Brain microvascular endothelial cell (primary cell): ENCODE measurements around the gene XRN2.

Source experiments
- DNase-seq: peaks from one replicate; pipeline ENCODE4 v3.0.0-alpha.2; 2020
- H3K27ac ChIP-seq: fragments of 250-450 bp; sonication (Bioruptor Pico); 2 replicates; pipeline ENCODE4 v1.5.1; 2020; ENCODE audit warnings: mild to moderate bottlenecking, moderate library complexity
- H3K27me3 ChIP-seq: fragments of 250-450 bp; sonication (Bioruptor Pico); replicated peaks from 2 replicates; pipeline ENCODE4 v1.5.1; 2020; ENCODE audit warnings: mild to moderate bottlenecking
- H3K36me3 ChIP-seq: fragments of 250-450 bp; sonication (Bioruptor Pico); replicated peaks from 2 replicates; pipeline ENCODE4 v1.5.1; 2020; ENCODE audit warnings: mild to moderate bottlenecking
- H3K4me3 ChIP-seq: 2 replicates; pipeline ENCODE4 v1.5.1; 2011; ENCODE audit warnings: low read depth, mild to moderate bottlenecking, control low read depth, low read length, moderate library complexity
- CTCF ChIP-seq: IDR thresholded peaks from 2 replicates; pipeline ENCODE4 v1.5.1; 2011; ENCODE audit warnings: low read depth, mild to moderate bottlenecking, moderate library complexity, low read length, control low read depth, inconsistent platforms; ENCODE audit errors: missing control alignments
- in situ Hi-C: cut with HindIII; loops from 2 replicates; pipeline ENCODE4 v1.10.0; 2017; ENCODE audit warnings: low sequenced_read_pairs, low pct_ligation_motif_present

Gene XRN2

GRCh38 chr20:21394551-21394950 lies 91.4 kb downstream of the XRN2 start:
- H3K27me3 ChIP-seq = peaks cover 79% of the 10 kb centered on the region
- H3K4me3 ChIP-seq = no peak overlapping the region
- TF ChIP-seq CTCF = no peak
- in situ Hi-C loops = no loop called here
- DNase-seq = no peak
- H3K36me3 ChIP-seq = no peaks in the 10 kb centered on the region
- no peak overlapping the region for H3K27ac ChIP-seq

DNA sequence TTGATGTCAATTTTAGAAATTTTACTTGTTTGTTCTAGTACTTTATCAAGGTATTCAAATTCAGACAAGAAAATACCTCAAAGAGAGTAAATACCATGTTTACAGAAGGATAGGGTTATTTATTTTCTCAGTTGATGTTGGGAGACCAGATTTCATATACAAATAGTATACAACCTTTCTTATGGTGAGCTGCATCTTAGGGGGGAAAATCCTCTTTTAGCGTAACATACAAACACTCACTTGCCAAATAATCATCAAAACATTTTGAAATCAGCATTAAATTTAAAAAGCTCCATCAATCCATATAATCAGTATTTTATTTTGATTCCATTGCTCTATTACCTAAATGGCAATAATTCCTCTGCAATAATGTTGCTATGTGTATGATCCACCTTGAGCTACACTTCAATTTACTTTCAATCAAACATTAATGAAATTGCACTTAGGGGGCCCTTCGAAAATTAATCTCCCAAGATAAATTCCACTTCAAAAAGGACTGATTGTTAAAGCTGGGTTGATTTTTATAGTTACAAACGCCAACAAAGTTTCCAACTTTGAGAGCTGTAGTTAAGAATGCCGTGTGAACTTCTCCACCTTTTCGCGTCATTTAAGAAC lies 92.0 kb downstream of the XRN2 start:
- H3K4me3 ChIP-seq = no peak overlapping the region
- peaks cover 85% of the 10 kb centered on the region for H3K27me3 ChIP-seq
- H3K36me3 ChIP-seq = no peaks in the 10 kb centered on the region

DNA sequence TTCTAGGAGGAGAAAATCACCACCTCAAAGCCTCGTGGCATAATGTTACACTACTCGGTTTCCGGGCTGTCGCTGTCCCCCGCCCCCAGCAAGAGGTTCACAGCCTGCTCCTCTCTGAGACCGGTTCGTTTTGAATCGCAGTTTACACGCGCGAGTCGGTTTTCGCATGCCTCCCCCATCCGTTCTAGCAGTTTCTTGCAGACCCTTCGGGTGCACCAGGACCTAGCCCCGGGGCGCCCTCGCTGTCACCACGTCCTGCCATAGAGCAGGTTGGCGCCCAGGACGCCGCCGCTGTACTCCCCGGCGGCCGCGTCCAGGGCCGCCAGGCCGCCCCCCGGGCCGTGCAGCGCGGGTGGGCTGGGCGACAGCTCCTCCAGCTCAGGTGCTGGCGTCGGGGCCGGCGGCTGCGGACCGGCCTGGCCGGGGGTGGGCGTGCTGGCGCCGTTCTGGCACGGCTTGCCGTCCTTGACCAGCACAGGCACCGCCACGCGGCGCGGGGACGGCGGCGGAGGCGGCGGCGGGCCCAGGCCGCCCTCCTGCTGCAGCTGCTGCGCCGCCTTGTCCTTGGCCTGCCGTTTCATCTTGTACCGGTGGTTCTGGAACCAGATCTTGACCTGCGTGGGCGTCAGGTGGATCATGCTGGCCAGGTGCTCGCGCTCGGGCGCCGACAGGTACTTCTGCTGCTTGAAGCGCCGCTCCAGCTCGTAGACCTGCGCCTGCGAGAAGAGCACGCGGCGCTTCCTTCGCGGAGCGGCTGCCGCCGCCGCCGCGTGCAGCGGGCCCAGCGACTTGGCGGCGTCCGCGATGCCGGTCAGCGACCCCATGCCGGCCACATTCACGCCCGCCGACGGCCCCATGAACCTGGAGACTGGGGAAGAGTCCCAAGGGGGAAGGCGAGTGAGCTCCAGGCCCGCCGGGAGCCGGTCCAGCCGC lies 92.8 kb downstream of the XRN2 start:
- Histone ChIP-seq H3K4me3 (no peak overlapping the region), H3K27ac (no peak overlapping the region), H3K27me3 (peaks cover 93% of the 10 kb centered on the region), H3K36me3 (no peaks in the 10 kb centered on the region)
- no peak for TF ChIP-seq CTCF
- DNase-seq = no peak
- in situ Hi-C loops = no loop called here

More for the DNA sequence above, 92.0 kb downstream of the XRN2 start:
- DNase-seq = no peak
- no peak overlapping the region for H3K27ac ChIP-seq
- TF ChIP-seq CTCF = no peak
- in situ Hi-C loops = no loop called here

GRCh38 chr20:21396599-21397340 lies 93.6 kb downstream of the XRN2 start:
- no peak overlapping the region for H3K27ac ChIP-seq
- no peaks in the 10 kb centered on the region for H3K36me3 ChIP-seq
- no peak overlapping the region for H3K4me3 ChIP-seq
- peaks cover 86% of the 10 kb centered on the region for H3K27me3 ChIP-seq
- TF ChIP-seq CTCF = no peak
- in situ Hi-C loops = no loop called here
- no peak for DNase-seq

GRCh38 chr20:21397341-21398108 lies 94.4 kb downstream of the XRN2 start, which contains the start of gene NKX2-4:
Gene NKX2-4 (minus strand): TSS chr20:21397526. CDS start chr20:21397399, 127 bp downstream.
- Histone ChIP-seq H3K27me3 (peaks cover 85% of the 10 kb centered on the region), H3K4me3 (no peak within 1 kb of the TSS), H3K27ac (no peak within 1 kb of the TSS), H3K36me3 (no peaks in the 10 kb centered on the region)
- TF ChIP-seq CTCF = no peak
- in situ Hi-C loops = no loop called here
- no peak for DNase-seq
